ENCODE data around the gene CCDC178.

DNA sequence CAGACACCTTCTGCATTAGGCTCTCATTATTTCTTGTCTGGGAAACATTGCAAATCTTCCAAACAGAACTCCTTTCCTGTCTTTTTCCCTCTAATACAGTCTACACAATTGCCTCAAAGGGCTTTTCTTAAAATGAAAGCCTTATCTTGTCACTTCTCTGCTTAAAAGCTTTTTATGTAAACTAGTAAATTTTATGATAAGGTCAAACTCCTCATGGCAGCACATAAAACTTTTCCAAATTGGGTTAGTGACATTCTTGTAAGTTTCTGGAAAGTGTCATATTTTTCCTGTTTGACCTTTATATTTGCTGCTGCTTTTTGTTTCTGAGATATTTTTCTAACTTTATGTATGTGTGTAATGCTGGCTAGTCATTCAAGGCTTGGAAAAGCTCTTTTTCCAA, 406.3 kb downstream of the CCDC178 start:
- TF ChIP-seq MAX (IDR thresholded peaks at IDR 0.05) (no peak), CTCF (IDR thresholded peaks at IDR 0.05) (no peak), ZFP36 (IDR thresholded peaks at IDR 0.05; ENCODE audit: borderline replicate concordance, partially characterized antibody) (no peak), KDM1A (IDR thresholded peaks at IDR 0.05; ENCODE audit: low read depth) (no peak), CEBPB (IDR thresholded peaks at IDR 0.05) (no peak), NPAS2 (CRISPR knock-in tag; IDR thresholded peaks at IDR 0.05; ENCODE audit: borderline replicate concordance) (no peak), HDAC2 (IDR thresholded peaks at IDR 0.05) (no peak), POLR2A (IDR thresholded peaks at IDR 0.05; ENCODE audit: low read length) (no peak), CBX2 (IDR thresholded peaks at IDR 0.05; ENCODE audit: borderline replicate concordance, low read depth) (no peak), MAFK (IDR thresholded peaks at IDR 0.05; ENCODE audit: partially characterized antibody) (no peak), POLR2AphosphoS2 (conservative IDR thresholded peaks at IDR 0.05; ENCODE audit: low read length) (no peak), EP300 (IDR thresholded peaks at IDR 0.05) (no peak)
- TF ChIP-seq, protein P1, sequence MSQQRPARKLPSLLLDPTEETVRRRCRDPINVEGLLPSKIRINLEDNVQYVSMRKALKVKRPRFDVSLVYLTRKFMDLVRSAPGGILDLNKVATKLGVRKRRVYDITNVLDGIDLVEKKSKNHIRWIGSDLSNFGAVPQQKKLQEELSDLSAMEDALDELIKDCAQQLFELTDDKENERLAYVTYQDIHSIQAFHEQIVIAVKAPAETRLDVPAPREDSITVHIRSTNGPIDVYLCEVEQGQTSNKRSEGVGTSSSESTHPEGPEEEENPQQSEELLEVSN (IDR thresholded peaks at IDR 0.05; ENCODE audit: borderline replicate concordance, low read depth), result no peak
